HepG2 (cell line): ENCODE results near the gene PTPRCAP.

Experiments used
- ELK4 ChIP-seq: sonication (generic); formaldehyde crosslinking; IDR thresholded peaks from 2 replicates; pipeline ENCODE4 v1.9.0; 2021; ENCODE audit warnings: missing genetic modification reagents, borderline replicate concordance
- ETV5 ChIP-seq: IDR thresholded peaks from 2 replicates; pipeline ENCODE4 v1.6.1; 2018; ENCODE audit warnings: missing biosample characterization, missing genetic modification reagents, inconsistent platforms, borderline replicate concordance
- FIP1L1 ChIP-seq: fragments of 200-400 bp; formaldehyde crosslinking; IDR thresholded peaks from 2 replicates; pipeline ENCODE4 v1.6.1; 2018; ENCODE audit warnings: low read depth, mild to moderate bottlenecking, low read length, moderate library complexity, borderline replicate concordance; ENCODE audit not compliant: insufficient read depth
- HOXA5 ChIP-seq: sonication (generic); formaldehyde crosslinking; IDR thresholded peaks from 2 replicates; pipeline ENCODE4 v1.4.0; 2020; ENCODE audit warnings: missing genetic modification reagents
- MLX ChIP-seq: IDR thresholded peaks from 2 replicates; pipeline ENCODE4 v1.6.1; 2016
- NCOA5 ChIP-seq: sonication (generic); formaldehyde crosslinking; IDR thresholded peaks from 2 replicates; pipeline ENCODE4 v1.4.0; 2020; ENCODE audit warnings: missing genetic modification reagents
- POLR2AphosphoS5 ChIP-seq: IDR thresholded peaks from 2 replicates; pipeline ENCODE4 v1.6.1; 2012; ENCODE audit warnings: low read depth, low read length
- RAD51 ChIP-seq: fragments of 450-650 bp; IDR thresholded peaks from 2 replicates; pipeline ENCODE4 v1.6.1; 2016; ENCODE audit warnings: borderline replicate concordance
- RELA ChIP-seq: sonication (generic); formaldehyde crosslinking; IDR thresholded peaks from 2 replicates; pipeline ENCODE4 v1.4.0; 2020; ENCODE audit warnings: missing genetic modification reagents
- ZBTB7B ChIP-seq: sonication (generic); formaldehyde crosslinking; IDR thresholded peaks from 2 replicates; pipeline ENCODE4 v1.4.0; 2020; ENCODE audit warnings: missing genetic modification reagents
- ZSCAN30 ChIP-seq: sonication (generic); formaldehyde crosslinking; IDR thresholded peaks from 2 replicates; pipeline ENCODE4 v1.5.0; 2020; ENCODE audit warnings: mild to moderate bottlenecking, missing genetic modification reagents
- TF ChIP-seq, protein P1 (sequence below): sonication (generic); formaldehyde crosslinking; IDR thresholded peaks from 2 replicates; pipeline ENCODE4 v1.5.0; 2020; ENCODE audit warnings: mild to moderate bottlenecking, missing genetic modification reagents, moderate library complexity
- TF ChIP-seq, protein P2 (sequence below): IDR thresholded peaks from 2 replicates; pipeline ENCODE4 v1.6.1; 2016; ENCODE audit warnings: low read depth

DNA sequence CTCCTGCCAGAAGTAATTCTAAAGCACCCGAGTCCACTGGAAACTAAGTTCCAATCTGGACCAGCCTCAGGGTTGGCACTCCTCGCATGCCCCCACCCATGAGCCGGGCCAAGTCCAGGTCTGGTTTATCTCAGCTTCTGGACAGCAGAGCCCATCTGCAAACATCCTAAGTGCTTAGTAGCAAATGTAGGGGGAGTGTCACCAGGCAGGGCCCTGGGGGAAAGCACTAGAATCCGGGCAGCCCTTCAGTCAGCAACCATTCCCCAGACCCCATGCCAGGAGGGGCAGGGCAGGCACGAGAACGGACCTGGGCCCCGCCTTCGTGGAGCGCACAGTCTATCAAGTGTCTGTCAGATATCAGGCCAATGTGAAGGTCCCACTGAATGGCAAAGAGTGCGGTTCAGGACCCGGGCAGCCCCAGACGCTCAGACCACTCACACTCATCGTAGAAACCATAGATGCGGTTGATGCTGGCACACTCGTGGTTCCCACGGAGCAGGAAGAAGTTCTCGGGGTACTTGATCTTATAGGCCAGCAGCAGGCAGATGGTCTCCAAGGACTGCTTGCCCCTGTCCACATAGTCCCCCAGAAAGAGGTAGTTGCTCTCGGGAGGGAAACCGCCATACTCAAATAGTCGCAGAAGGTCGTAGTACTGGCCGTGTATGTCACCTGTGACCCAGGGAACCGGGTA is 37.1 kb downstream of the PTPRCAP start:
- TF ChIP-seq ETV5 (CRISPR knock-in tag), result no peak
- no peak for TF ChIP-seq FIP1L1
- TF ChIP-seq HOXA5 (CRISPR knock-in tag), result no peak
- TF ChIP-seq MLX (CRISPR knock-in tag), result no peak
- TF ChIP-seq, protein P1, sequence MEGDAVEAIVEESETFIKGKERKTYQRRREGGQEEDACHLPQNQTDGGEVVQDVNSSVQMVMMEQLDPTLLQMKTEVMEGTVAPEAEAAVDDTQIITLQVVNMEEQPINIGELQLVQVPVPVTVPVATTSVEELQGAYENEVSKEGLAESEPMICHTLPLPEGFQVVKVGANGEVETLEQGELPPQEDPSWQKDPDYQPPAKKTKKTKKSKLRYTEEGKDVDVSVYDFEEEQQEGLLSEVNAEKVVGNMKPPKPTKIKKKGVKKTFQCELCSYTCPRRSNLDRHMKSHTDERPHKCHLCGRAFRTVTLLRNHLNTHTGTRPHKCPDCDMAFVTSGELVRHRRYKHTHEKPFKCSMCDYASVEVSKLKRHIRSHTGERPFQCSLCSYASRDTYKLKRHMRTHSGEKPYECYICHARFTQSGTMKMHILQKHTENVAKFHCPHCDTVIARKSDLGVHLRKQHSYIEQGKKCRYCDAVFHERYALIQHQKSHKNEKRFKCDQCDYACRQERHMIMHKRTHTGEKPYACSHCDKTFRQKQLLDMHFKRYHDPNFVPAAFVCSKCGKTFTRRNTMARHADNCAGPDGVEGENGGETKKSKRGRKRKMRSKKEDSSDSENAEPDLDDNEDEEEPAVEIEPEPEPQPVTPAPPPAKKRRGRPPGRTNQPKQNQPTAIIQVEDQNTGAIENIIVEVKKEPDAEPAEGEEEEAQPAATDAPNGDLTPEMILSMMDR (CRISPR knock-in tag), result no peak
- no peak for TF ChIP-seq POLR2AphosphoS5
- TF ChIP-seq, protein P2, sequence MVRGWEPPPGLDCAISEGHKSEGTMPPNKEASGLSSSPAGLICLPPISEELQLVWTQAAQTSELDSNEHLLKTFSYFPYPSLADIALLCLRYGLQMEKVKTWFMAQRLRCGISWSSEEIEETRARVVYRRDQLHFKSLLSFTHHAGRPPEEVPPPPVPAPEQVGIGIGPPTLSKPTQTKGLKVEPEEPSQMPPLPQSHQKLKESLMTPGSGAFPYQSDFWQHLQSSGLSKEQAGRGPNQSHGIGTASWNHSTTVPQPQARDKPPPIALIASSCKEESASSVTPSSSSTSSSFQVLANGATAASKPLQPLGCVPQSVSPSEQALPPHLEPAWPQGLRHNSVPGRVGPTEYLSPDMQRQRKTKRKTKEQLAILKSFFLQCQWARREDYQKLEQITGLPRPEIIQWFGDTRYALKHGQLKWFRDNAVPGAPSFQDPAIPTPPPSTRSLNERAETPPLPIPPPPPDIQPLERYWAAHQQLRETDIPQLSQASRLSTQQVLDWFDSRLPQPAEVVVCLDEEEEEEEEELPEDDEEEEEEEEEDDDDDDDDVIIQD (CRISPR knock-in tag), result no peak
- no peak for TF ChIP-seq RELA
- TF ChIP-seq ZBTB7B (CRISPR knock-in tag), result no peak
- no peak for TF ChIP-seq ZSCAN30 (CRISPR knock-in tag)
- no peak for TF ChIP-seq ELK4 (CRISPR knock-in tag)
- TF ChIP-seq NCOA5, result no peak
- TF ChIP-seq RAD51, result no peak
